HUES48 (cell line): ENCODE results near the gene ALDH1A1.

ENCODE experiments used
- H3K27ac ChIP-seq: one replicate; pipeline ENCODE4 v1.7.0; 2013; ENCODE audit warnings: low read depth, low read length, inconsistent platforms
- H3K27me3 ChIP-seq: 2 replicates; pipeline ENCODE4 v1.6.1; 2013; ENCODE audit warnings: mild to moderate bottlenecking, low read length; ENCODE audit not compliant: control insufficient read depth, insufficient read depth
- H3K36me3 ChIP-seq: 2 replicates; pipeline ENCODE4 v1.6.1; 2013; ENCODE audit warnings: low read length; ENCODE audit not compliant: control insufficient read depth, insufficient read depth
- H3K4me1 ChIP-seq: 2 replicates; pipeline ENCODE4 v1.6.1; 2013; ENCODE audit warnings: mild to moderate bottlenecking, low read length; ENCODE audit not compliant: control insufficient read depth, insufficient read depth
- H3K4me3 ChIP-seq: 2 replicates; pipeline ENCODE4 v1.5.1; 2013; ENCODE audit warnings: mild to moderate bottlenecking, low read depth, low read length
- H3K9ac ChIP-seq: 2 replicates; pipeline ENCODE4 v1.6.1; 2013; ENCODE audit warnings: mild to moderate bottlenecking, low read depth, low read length, moderate library complexity
- H3K9me3 ChIP-seq: 2 replicates; pipeline ENCODE4 v1.6.1; 2013; ENCODE audit warnings: low read length; ENCODE audit not compliant: control insufficient read depth, insufficient read depth

The ALDH1A1 gene

GRCh38 chr9:72893437-72893836, 59.4 kb downstream of the ALDH1A1 start:
- no peak overlapping the region for H3K27ac ChIP-seq
- no peaks in the 10 kb centered on the region for H3K9me3 ChIP-seq
- H3K27me3 ChIP-seq = no peaks in the 10 kb centered on the region
- no peak overlapping the region for H3K9ac ChIP-seq
- no peak overlapping the region for H3K4me3 ChIP-seq
- no peaks in the 10 kb centered on the region for H3K36me3 ChIP-seq
- H3K4me1 ChIP-seq = no peaks in the 10 kb centered on the region

- Histone ChIP-seq H3K4me3 (no peak overlapping the region), H3K36me3 (no peaks in the 10 kb centered on the region), H3K27me3 (no peaks in the 10 kb centered on the region), H3K9me3 (peaks cover 7% of the 10 kb centered on the region), H3K4me1 (no peaks in the 10 kb centered on the region), H3K27ac (no peak overlapping the region), H3K9ac (no peak overlapping the region)
These were observed 61.8 kb downstream of the ALDH1A1 start for GRCh38 chr9:72891043-72891442.

DNA sequence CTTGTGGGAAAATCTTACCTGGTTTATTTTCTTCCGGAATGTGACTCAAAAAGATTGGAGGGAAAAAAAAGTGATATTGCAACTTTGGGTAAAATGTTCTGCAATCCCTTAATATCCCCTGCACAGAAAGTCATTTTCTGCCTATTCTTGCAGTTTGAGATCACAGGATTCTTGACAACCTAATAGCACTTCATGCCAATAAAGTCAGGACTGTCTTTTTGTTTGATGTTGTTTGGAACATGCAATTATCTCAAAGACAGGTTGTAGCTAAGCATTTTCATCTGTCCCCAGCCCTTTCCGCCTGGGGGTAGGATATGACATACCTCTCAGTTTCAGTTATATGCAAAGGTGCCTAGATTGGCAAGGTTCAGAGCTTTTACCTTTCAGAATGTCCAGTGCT, 63.9 kb downstream of the ALDH1A1 start:
- Histone ChIP-seq H3K27ac (no peak overlapping the region), H3K27me3 (no peaks in the 10 kb centered on the region), H3K4me3 (no peak overlapping the region), H3K4me1 (no peaks in the 10 kb centered on the region), H3K36me3 (no peaks in the 10 kb centered on the region), H3K9me3 (peaks cover 7% of the 10 kb centered on the region), H3K9ac (no peak overlapping the region)

DNA sequence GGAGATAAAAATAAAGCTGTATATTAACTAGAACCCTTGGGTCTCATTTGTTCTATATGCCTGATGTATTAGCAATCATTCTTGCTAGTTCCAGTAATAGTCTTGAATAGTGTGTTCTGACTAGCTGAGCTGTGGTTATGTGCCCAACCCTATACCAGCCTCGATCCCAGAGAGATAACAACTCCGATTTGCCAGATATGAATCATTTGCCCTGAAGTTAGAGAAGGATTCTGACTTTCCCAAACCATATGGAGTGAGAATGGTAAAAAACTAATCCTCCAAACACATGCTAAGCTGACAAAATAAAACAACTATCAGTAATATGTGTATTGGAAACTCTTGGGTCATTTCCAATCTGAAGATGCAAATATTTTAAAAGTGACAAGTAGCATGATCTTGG, 64.8 kb downstream of the ALDH1A1 start:
- H3K27me3 ChIP-seq = no peaks in the 10 kb centered on the region
- H3K9ac ChIP-seq = no peak overlapping the region
- H3K27ac ChIP-seq = no peak overlapping the region
- no peaks in the 10 kb centered on the region for H3K4me1 ChIP-seq
- no peak overlapping the region for H3K4me3 ChIP-seq
- no peaks in the 10 kb centered on the region for H3K36me3 ChIP-seq
- H3K9me3 ChIP-seq = peaks cover 7% of the 10 kb centered on the region

GRCh38 chr9:72886386-72886785, 66.5 kb downstream of the ALDH1A1 start:
- Histone ChIP-seq H3K36me3 (no peaks in the 10 kb centered on the region), H3K4me1 (no peaks in the 10 kb centered on the region), H3K9ac (no peak overlapping the region), H3K27me3 (no peaks in the 10 kb centered on the region), H3K27ac (no peak overlapping the region), H3K4me3 (no peak overlapping the region), H3K9me3 (peaks cover 7% of the 10 kb centered on the region)

DNA sequence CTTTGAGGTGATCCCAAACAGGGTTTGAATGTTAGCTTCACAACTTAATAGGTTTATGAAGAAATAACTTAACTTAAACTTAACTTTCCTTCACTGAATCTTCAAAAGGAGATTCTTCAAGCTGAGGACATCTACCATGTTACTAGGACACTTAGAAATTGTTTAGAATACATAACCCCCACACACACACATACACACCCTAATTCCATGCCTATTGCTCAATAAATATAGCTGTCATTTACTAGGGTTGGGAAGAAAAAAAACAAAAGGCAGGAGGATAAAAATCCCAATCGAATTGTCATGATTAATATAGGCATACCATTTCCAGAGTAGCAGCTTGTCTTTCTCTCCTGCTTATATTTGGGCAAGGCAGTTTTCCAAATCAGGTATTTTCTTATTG, 68.3 kb downstream of the ALDH1A1 start:
- Histone ChIP-seq H3K9ac (no peak overlapping the region), H3K9me3 (peaks cover 7% of the 10 kb centered on the region), H3K4me3 (no peak overlapping the region), H3K27me3 (no peaks in the 10 kb centered on the region), H3K4me1 (no peaks in the 10 kb centered on the region), H3K36me3 (no peaks in the 10 kb centered on the region), H3K27ac (no peak overlapping the region)

GRCh38 chr9:72883875-72884274, 69.0 kb downstream of the ALDH1A1 start:
- Histone ChIP-seq H3K27me3 (no peaks in the 10 kb centered on the region), H3K4me3 (no peak overlapping the region)

DNA sequence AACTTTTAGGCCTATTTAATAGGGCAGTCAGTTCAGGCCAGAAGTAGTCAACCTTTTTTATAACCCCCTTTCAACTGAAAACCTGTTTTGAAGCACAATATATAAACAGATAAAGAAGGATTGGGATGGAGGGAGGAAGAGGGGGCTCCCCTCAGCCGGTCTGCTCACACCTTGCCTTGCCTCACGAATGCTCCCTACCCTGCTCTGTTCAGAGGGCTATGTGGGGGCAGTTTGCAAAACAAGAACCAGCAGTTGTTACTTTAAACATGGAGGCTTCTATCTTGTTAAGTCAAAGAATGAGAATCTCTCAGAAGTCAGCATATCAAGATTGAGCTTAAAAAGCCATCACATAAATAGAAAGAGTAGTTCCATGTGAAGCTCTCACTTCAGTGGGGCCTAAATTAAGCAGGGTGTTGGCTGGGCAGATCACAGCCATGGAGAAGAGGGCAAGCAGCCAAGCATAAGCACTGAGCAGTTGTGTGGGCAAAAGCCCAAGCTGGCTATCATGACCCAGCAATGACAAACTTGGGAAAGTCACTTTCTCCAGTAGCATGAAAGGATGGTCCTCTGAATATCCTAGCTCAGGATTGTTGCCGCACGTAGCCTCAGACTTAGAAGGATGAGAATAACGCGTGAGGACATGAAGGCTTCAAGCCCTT, 70.6 kb downstream of the ALDH1A1 start:
- H3K9me3 ChIP-seq = peaks cover 7% of the 10 kb centered on the region
- H3K27ac ChIP-seq = no peak overlapping the region
- no peaks in the 10 kb centered on the region for H3K36me3 ChIP-seq
- H3K9ac ChIP-seq = no peak overlapping the region
- H3K4me1 ChIP-seq = no peaks in the 10 kb centered on the region
- H3K4me3 ChIP-seq = no peak overlapping the region
- no peaks in the 10 kb centered on the region for H3K27me3 ChIP-seq

More at GRCh38 chr9:72883875-72884274, 69.0 kb downstream of the ALDH1A1 start:
- no peaks in the 10 kb centered on the region for H3K36me3 ChIP-seq
- no peak overlapping the region for H3K9ac ChIP-seq
- H3K27ac ChIP-seq = no peak overlapping the region
- H3K4me1 ChIP-seq = no peaks in the 10 kb centered on the region
- peaks cover 7% of the 10 kb centered on the region for H3K9me3 ChIP-seq

DNA sequence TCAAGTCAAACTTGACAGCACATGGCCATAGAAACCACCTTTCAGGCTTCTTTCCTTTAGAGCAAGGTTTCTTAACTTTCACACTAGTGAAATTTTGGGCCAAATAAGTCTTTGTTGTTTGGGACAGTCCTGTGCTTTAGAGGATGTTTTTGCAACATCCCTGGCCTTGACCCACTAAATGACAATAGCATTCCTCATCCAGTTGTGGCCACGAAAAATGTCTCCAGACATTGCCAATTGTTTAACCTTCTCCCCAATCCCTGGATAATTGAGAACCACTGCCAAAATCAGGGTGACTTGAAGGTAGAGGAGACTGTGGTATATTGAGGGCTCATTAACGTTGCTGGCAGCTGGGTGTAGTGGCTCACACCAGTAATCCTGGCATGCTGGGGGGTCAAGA, 72.0 kb downstream of the ALDH1A1 start:
- Histone ChIP-seq H3K27ac (no peak overlapping the region), H3K4me3 (no peak overlapping the region), H3K9ac (no peak overlapping the region), H3K36me3 (no peaks in the 10 kb centered on the region), H3K4me1 (no peaks in the 10 kb centered on the region), H3K9me3 (no peaks in the 10 kb centered on the region), H3K27me3 (no peaks in the 10 kb centered on the region)

GRCh38 chr9:72875221-72875620, 77.6 kb downstream of the ALDH1A1 start:
- Histone ChIP-seq H3K36me3 (no peaks in the 10 kb centered on the region), H3K4me3 (no peak overlapping the region)

DNA sequence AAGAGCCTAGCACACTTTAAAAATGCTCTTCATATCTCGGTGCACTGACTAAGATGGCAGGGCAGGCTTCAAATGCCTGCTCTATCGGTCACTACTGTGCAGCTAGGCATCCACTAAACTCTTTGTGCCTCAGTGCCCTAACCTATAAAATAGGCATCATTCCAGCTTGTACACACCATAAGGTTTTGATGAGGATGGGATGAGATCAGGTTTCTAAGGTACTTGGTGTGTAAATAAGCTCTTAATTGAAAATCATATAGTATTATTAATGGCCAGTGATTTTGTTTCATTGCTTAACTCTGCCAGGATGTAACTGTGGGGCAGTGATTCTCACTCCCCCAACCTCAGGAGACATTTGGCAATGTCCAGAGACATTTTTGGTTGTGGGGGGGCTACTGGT, 78.5 kb downstream of the ALDH1A1 start:
- Histone ChIP-seq H3K36me3 (no peaks in the 10 kb centered on the region), H3K4me1 (peaks cover 7% of the 10 kb centered on the region; the same call in 1 of the 2 replicates), H3K4me3 (no peak overlapping the region), H3K27me3 (no peaks in the 10 kb centered on the region), H3K9ac (no peak overlapping the region), H3K27ac (no peak overlapping the region), H3K9me3 (no peaks in the 10 kb centered on the region)

More at GRCh38 chr9:72875221-72875620, 77.6 kb downstream of the ALDH1A1 start:
- Histone ChIP-seq H3K9me3 (no peaks in the 10 kb centered on the region), H3K27me3 (no peaks in the 10 kb centered on the region), H3K9ac (no peak overlapping the region), H3K27ac (no peak overlapping the region), H3K4me1 (peaks cover 7% of the 10 kb centered on the region; the same call in 1 of the 2 replicates)
